Gastroesophageal sphincter (tissue), 3 donors: ENCODE results near the gene CAMK2N2.

Experiments used
- EP300 ChIP-seq: sonication (generic); formaldehyde crosslinking; IDR thresholded peaks from one replicate; pipeline ENCODE4 v1.6.1; 2017; ENCODE audit warnings: antibody characterized with exemption, mild to moderate bottlenecking
- POLR2A ChIP-seq, 2 donors: fragments of 450-650 bp; IDR thresholded peaks; one replicate each; pipeline ENCODE4 v1.6.1; 2017; ENCODE audit warnings: antibody characterized with exemption in 2 of 2, mild to moderate bottlenecking in 2 of 2, moderate library complexity in 1 of 2
- POLR2AphosphoS5 ChIP-seq: sonication (generic); formaldehyde crosslinking; IDR thresholded peaks from one replicate; pipeline ENCODE4 v1.6.1; 2017; ENCODE audit warnings: antibody characterized with exemption
- TF ChIP-seq, protein P1 (sequence below), 4 experiments: fragments of 200-600 bp in 2 of 4; fragments of 450-650 bp in 2 of 4; sonication (generic) in 1 of 4; IDR thresholded peaks; one replicate each; pipeline ENCODE4 v1.5.1; 2017 to 2019; ENCODE audit warnings: antibody characterized with exemption in 4 of 4, mild to moderate bottlenecking in 2 of 4, moderate library complexity in 2 of 4

DNA sequence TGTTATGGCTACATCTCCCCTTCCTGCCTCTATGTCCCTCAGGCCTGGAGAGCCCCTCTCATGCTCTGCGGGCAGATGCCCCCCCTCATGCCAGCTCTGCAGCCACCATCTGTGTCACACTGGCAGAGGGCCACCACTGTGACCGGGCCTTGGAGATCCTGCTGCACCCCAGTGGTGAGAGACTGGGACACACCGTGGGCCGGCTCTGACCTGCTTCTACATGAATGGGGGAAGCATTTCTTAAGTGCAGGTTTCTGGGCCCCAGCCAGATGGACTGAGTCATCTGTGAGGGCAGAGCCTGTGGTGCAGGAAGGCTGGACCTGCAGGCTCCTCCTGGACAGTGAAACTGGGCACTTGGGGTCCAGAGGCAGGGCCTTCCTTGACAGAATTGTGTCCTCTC, 27.1 kb downstream of the CAMK2N2 start:
- TF ChIP-seq, protein P1, sequence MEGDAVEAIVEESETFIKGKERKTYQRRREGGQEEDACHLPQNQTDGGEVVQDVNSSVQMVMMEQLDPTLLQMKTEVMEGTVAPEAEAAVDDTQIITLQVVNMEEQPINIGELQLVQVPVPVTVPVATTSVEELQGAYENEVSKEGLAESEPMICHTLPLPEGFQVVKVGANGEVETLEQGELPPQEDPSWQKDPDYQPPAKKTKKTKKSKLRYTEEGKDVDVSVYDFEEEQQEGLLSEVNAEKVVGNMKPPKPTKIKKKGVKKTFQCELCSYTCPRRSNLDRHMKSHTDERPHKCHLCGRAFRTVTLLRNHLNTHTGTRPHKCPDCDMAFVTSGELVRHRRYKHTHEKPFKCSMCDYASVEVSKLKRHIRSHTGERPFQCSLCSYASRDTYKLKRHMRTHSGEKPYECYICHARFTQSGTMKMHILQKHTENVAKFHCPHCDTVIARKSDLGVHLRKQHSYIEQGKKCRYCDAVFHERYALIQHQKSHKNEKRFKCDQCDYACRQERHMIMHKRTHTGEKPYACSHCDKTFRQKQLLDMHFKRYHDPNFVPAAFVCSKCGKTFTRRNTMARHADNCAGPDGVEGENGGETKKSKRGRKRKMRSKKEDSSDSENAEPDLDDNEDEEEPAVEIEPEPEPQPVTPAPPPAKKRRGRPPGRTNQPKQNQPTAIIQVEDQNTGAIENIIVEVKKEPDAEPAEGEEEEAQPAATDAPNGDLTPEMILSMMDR (IDR thresholded peaks at IDR 0.05), result no peak
- no peak for TF ChIP-seq POLR2A (IDR thresholded peaks at IDR 0.05)
- TF ChIP-seq POLR2AphosphoS5, result no peak
- no peak for TF ChIP-seq EP300
